Ishikawa (cell line): ENCODE data around the gene SMARCA4.
A peak's percentile ranks its signal among the peaks of the same experiment; 100 is the strongest.

Experiments
- CEBPB ChIP-seq: IDR thresholded peaks from 2 replicates; pipeline ENCODE4 v1.6.1; 2012
- CREB1 ChIP-seq: IDR thresholded peaks from 2 replicates; pipeline ENCODE4 v1.6.1; 2012; ENCODE audit warnings: low read depth
- EGR1 ChIP-seq: IDR thresholded peaks from 2 replicates; pipeline ENCODE4 v1.6.1; 2012
- EP300 ChIP-seq: IDR thresholded peaks from 2 replicates; pipeline ENCODE4 v1.6.1; 2012; ENCODE audit warnings: borderline replicate concordance
- FOXM1 ChIP-seq: IDR thresholded peaks from 2 replicates; pipeline ENCODE4 v1.6.1; 2012; ENCODE audit warnings: low read depth, borderline replicate concordance
- MAX ChIP-seq: IDR thresholded peaks from 2 replicates; pipeline ENCODE4 v1.6.1; 2012
- NFIC ChIP-seq: IDR thresholded peaks from 2 replicates; pipeline ENCODE4 v1.6.1; 2012
- RAD21 ChIP-seq: IDR thresholded peaks from 2 replicates; pipeline ENCODE4 v1.6.1; 2012; ENCODE audit warnings: low read depth
- TAF1 ChIP-seq: IDR thresholded peaks from 2 replicates; pipeline ENCODE4 v1.6.1; 2012; ENCODE audit warnings: low read depth, mild to moderate bottlenecking
- TCF12 ChIP-seq: IDR thresholded peaks from 2 replicates; pipeline ENCODE4 v1.6.1; 2012; ENCODE audit warnings: low read depth
- TEAD4 ChIP-seq: IDR thresholded peaks from 2 replicates; pipeline ENCODE4 v1.6.1; 2012
- USF1 ChIP-seq: IDR thresholded peaks from 2 replicates; pipeline ENCODE4 v1.6.1; 2012
- YY1 ChIP-seq: IDR thresholded peaks from 2 replicates; pipeline ENCODE4 v1.6.1; 2012; ENCODE audit warnings: low read depth
- ZBTB7A ChIP-seq: IDR thresholded peaks from 2 replicates; pipeline ENCODE4 v1.6.1; 2012; ENCODE audit warnings: low read depth
- TF ChIP-seq, protein P1 (sequence below): IDR thresholded peaks from 2 replicates; pipeline ENCODE4 v1.6.1; 2012; ENCODE audit warnings: low read depth, mild to moderate bottlenecking

Gene SMARCA4

DNA sequence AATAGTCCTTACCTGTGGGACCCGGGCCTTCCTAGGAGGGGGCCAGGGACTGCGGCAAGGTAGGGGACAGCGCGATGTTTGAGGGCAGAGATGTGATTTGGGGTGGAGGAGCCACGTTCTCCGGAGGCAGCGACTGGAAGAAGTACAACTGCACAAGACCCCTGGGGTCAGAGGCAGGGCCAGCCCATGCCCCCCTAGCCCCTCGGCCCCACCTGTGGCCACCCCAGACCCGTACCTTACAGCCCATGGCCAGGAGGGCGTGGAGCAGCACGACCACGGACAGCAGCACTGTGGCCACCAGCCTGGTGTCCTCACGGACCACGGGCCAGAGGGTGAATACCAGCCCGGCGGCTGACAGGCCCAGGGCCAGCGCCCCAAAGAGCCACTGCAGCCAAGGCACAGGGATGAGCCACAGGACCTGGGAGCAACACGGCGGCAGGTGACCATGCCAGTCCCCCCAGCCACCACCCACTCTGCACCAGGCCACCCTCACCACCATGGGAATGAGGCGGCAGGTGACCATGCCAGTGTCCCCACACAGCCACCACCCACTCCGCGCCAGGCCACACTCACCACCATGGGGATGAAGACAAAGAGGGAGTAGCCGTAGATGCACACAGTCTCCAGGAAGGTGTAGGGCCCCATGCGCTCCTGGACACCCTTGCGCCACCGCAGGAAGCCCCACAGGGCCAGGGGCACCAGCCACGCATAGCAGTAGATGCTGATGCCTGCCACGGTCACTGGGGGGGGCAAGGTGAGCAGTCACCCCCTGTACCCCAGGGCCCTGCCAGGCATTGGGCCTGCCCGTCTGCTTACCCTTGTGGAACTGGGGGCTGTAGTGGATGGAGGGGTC is 37.3 kb upstream of the SMARCA4 start:
- TF ChIP-seq ZBTB7A = no peak
- no peak for TF ChIP-seq TCF12
- no peak for TF ChIP-seq FOXM1

DNA sequence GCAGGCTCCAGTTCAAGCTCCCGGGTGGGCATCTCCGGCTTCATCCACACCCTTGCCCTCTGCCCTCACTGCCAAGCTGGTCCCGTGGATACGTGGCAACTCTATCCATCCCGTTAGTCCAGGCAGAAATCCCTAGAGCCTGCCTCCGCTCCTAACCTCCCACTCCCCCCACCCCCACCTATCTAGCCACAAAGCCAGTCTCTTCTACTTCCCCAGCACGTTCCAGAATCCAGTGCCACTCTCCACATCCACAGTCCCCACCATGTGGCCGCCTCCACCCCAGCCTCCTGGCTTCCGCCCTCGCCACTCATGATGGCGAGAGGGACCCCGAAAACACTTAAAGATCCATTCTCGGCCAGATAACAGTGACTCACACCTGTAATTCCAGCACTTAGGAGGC is 36.2 kb upstream of the SMARCA4 start:
- no peak for TF ChIP-seq TAF1
- no peak for TF ChIP-seq CREB1
- no peak for TF ChIP-seq EP300
- no peak for TF ChIP-seq MAX
- TF ChIP-seq YY1 = no peak
- TF ChIP-seq ZBTB7A = no peak
- TF ChIP-seq, protein P1, sequence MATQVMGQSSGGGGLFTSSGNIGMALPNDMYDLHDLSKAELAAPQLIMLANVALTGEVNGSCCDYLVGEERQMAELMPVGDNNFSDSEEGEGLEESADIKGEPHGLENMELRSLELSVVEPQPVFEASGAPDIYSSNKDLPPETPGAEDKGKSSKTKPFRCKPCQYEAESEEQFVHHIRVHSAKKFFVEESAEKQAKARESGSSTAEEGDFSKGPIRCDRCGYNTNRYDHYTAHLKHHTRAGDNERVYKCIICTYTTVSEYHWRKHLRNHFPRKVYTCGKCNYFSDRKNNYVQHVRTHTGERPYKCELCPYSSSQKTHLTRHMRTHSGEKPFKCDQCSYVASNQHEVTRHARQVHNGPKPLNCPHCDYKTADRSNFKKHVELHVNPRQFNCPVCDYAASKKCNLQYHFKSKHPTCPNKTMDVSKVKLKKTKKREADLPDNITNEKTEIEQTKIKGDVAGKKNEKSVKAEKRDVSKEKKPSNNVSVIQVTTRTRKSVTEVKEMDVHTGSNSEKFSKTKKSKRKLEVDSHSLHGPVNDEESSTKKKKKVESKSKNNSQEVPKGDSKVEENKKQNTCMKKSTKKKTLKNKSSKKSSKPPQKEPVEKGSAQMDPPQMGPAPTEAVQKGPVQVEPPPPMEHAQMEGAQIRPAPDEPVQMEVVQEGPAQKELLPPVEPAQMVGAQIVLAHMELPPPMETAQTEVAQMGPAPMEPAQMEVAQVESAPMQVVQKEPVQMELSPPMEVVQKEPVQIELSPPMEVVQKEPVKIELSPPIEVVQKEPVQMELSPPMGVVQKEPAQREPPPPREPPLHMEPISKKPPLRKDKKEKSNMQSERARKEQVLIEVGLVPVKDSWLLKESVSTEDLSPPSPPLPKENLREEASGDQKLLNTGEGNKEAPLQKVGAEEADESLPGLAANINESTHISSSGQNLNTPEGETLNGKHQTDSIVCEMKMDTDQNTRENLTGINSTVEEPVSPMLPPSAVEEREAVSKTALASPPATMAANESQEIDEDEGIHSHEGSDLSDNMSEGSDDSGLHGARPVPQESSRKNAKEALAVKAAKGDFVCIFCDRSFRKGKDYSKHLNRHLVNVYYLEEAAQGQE = no peak

DNA sequence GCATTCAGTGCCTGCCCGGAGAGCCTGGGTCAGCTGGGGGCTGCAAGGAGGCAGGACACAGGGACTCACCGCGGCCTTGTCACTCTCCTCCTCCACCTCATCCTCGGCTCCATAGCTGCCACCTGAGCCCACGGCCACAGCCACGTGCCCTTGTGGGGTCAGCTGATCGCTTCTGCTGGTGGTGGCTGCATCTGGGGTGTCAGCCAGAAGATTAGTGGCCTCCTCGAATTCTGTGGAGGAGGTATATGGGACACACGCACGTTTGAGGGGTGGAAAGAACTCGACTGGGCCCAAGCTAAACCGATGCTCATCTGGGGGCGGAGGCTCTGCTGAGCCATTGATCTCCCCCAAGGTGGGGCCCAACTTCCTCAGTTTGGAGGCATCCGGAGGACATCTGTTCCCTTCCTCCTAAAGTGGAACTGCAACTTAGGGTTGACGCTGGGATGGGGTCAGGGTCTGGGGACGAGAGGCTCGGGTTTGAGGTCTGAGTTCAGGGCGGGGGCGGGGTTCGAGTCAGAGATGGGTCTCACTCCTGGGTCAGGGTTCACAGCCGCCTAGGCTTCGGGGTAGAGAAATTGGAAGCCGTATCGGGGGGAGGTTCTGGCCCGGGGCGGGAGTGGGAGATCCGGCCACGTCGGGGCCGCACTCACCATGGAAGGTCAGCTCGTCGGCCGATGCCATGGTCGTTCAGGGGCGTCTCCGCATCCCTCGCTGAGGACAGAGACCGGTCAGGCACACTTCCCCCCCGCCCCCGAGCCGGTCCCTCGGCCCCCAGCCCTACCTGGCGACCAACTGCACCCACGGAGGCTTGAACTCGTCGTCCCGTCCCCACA is 32.9 kb upstream of the SMARCA4 start:
- TF ChIP-seq RAD21 = no peak
- peak; percentile 72 for TF ChIP-seq USF1
- TF ChIP-seq MAX = peak; percentile 37; the same call in 1 of the 2 replicates

GRCh38 chr19:10928563-10929401 is 32.0 kb upstream of the SMARCA4 start, which contains the start of the genes TIMM29 and YIPF2:
Gene TIMM29 (plus strand): TSS chr19:10928811. CDS start chr19:10928823, 12 bp downstream.
Gene YIPF2 (minus strand): TSS chr19:10928639. CDS start chr19:10928410, 229 bp downstream.
- no peak for TF ChIP-seq FOXM1
- TF ChIP-seq CEBPB = no peak
- peak; percentile 91 for TF ChIP-seq YY1
- TF ChIP-seq EGR1 = no peak
- TF ChIP-seq ZBTB7A = no peak
- TF ChIP-seq CREB1 = peak; percentile 70
- peak; percentile 35; the same call in 1 of the 2 replicates for TF ChIP-seq NFIC
- peak; percentile 62 for TF ChIP-seq USF1
- peak; percentile 20; the same call in 1 of the 2 replicates for TF ChIP-seq EP300
- TF ChIP-seq, protein P1 = no peak
- 0 out of 2 replicates have a peak, but pooled peaks have one; percentile 31 for TF ChIP-seq TEAD4
- no peak; the same call in 1 of the 2 replicates for TF ChIP-seq RAD21
- TF ChIP-seq TAF1 = peak; percentile 92
- TF ChIP-seq MAX = peak; percentile 62
- TF ChIP-seq TCF12 = peak; percentile 75

DNA sequence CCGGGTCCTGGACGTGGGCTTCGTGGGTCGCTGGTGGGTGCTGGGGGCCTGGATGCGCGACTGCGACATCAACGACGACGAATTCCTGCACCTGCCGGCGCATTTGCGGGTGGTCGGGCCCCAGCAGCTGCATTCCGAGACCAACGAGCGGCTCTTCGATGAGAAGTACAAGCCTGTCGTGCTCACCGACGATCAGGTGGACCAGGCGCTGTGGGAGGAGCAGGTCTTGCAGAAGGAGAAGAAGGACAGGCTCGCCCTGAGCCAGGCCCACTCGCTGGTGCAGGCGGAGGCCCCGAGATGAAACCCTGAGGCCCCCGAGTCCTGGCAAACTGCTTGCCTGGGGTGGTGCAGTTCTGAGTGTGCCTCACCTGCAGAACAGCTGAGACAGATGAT is 31.4 kb upstream of the SMARCA4 start:
- no peak for TF ChIP-seq FOXM1
- TF ChIP-seq EP300 = no peak
- TF ChIP-seq, protein P1 = no peak
- no peak for TF ChIP-seq USF1
- no peak for TF ChIP-seq MAX
- TF ChIP-seq CEBPB = no peak
- TF ChIP-seq TCF12 = no peak
- no peak for TF ChIP-seq ZBTB7A
- no peak for TF ChIP-seq TEAD4
- TF ChIP-seq RAD21 = no peak
- no peak for TF ChIP-seq TAF1
- no peak for TF ChIP-seq CREB1
- TF ChIP-seq YY1 = no peak
